WTC11 (cell line): ENCODE results near the gene ACOXL.
"Not testable (repeated sequence)": the region's sequence is repeated elsewhere in the genome, so short reads cannot be mapped to it uniquely, and the experiment has no call there.

Experiments used
- ATF1 ChIP-seq: sonication (generic); formaldehyde crosslinking; IDR thresholded peaks from 2 replicates; pipeline ENCODE4 v1.8.1; 2023; ENCODE audit warnings: mild to moderate bottlenecking, moderate library complexity, missing genetic modification reagents
- ATF2 ChIP-seq: sonication (generic); formaldehyde crosslinking; IDR thresholded peaks from 2 replicates; pipeline ENCODE4 v1.8.1; 2022; ENCODE audit warnings: low read depth, missing genetic modification reagents, borderline replicate concordance
- CREB1 ChIP-seq: sonication (generic); formaldehyde crosslinking; IDR thresholded peaks from 2 replicates; pipeline ENCODE4 v1.8.0; 2023; ENCODE audit warnings: mild to moderate bottlenecking, missing genetic modification reagents
- CTCF ChIP-seq: fragments of 200-600 bp; IDR thresholded peaks from 2 replicates; pipeline ENCODE4 v1.8.0; 2022; ENCODE audit warnings: antibody characterized with exemption
- ESRRA ChIP-seq: sonication (generic); formaldehyde crosslinking; IDR thresholded peaks from 2 replicates; pipeline ENCODE4 v1.8.1; 2022; ENCODE audit warnings: mild to moderate bottlenecking, missing genetic modification reagents, borderline replicate concordance
- FOXJ3 ChIP-seq: sonication (generic); formaldehyde crosslinking; IDR thresholded peaks from 2 replicates; pipeline ENCODE4 v1.9.0; 2021; ENCODE audit warnings: missing genetic modification reagents, mild to moderate bottlenecking, borderline replicate concordance
- RELA ChIP-seq: sonication (generic); formaldehyde crosslinking; IDR thresholded peaks from 2 replicates; pipeline ENCODE4 v1.8.1; 2022; ENCODE audit warnings: missing genetic modification reagents, mild to moderate bottlenecking, borderline replicate concordance
- RORB ChIP-seq: fragments of 250-450 bp; sonication (Bioruptor Pico); IDR thresholded peaks from 2 replicates; pipeline ENCODE4 v1.9.0; 2021; ENCODE audit warnings: mild to moderate bottlenecking
- TCF7 ChIP-seq: sonication (generic); formaldehyde crosslinking; IDR thresholded peaks from 2 replicates; pipeline ENCODE4 v1.8.0; 2022; ENCODE audit warnings: mild to moderate bottlenecking, low read depth, missing genetic modification reagents, moderate library complexity
- TEAD1 ChIP-seq: sonication (generic); formaldehyde crosslinking; IDR thresholded peaks from 2 replicates; pipeline ENCODE4 v1.8.0; 2022; ENCODE audit warnings: mild to moderate bottlenecking, missing genetic modification reagents
- TP53 ChIP-seq: sonication (generic); formaldehyde crosslinking; IDR thresholded peaks from 2 replicates; pipeline ENCODE4 v1.8.1; 2023; ENCODE audit warnings: mild to moderate bottlenecking, missing genetic modification reagents
- USF1 ChIP-seq: sonication (generic); formaldehyde crosslinking; IDR thresholded peaks from 2 replicates; pipeline ENCODE4 v1.8.0; 2022; ENCODE audit warnings: mild to moderate bottlenecking, missing genetic modification reagents

- not testable (repeated sequence) for TF ChIP-seq ATF1 (CRISPR knock-in tag); CTCF; RORB (CRISPR knock-in tag); TCF7; FOXJ3 (CRISPR knock-in tag); ESRRA; TP53 (CRISPR knock-in tag); ATF2 (CRISPR knock-in tag); CREB1 (CRISPR knock-in tag); RELA (CRISPR knock-in tag); TEAD1 (CRISPR knock-in tag); USF1 (CRISPR knock-in tag)
Observed at GRCh38 chr2:110961643-110962042, 229.3 kb downstream of the ACOXL start.
